ENCODE data around the gene CORIN.

DNA sequence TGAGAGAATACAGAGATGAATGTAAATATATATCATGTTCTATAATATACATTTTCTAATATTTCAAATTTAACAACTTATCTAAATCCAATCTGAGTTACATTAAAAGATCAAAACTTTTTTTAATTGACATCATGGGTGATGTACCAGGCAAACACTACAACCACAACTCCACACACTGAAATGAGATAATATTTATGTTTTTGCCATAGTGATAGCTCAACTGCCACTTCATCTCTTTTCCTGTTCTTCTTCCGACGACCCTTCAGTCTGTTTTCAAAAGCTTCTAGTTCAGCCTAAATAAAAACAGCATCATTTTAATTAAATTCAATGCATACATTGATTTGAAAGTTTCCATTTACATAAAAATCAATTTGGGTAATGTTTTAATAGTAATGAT lies 10.2 kb upstream of the CORIN start:
- TF ChIP-seq, protein P1, sequence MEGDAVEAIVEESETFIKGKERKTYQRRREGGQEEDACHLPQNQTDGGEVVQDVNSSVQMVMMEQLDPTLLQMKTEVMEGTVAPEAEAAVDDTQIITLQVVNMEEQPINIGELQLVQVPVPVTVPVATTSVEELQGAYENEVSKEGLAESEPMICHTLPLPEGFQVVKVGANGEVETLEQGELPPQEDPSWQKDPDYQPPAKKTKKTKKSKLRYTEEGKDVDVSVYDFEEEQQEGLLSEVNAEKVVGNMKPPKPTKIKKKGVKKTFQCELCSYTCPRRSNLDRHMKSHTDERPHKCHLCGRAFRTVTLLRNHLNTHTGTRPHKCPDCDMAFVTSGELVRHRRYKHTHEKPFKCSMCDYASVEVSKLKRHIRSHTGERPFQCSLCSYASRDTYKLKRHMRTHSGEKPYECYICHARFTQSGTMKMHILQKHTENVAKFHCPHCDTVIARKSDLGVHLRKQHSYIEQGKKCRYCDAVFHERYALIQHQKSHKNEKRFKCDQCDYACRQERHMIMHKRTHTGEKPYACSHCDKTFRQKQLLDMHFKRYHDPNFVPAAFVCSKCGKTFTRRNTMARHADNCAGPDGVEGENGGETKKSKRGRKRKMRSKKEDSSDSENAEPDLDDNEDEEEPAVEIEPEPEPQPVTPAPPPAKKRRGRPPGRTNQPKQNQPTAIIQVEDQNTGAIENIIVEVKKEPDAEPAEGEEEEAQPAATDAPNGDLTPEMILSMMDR (IDR thresholded peaks at IDR 0.05; ENCODE audit: low read depth, low read length, poor library complexity, severe bottlenecking): no peak
- TF ChIP-seq EZH2phosphoT487 (IDR thresholded peaks at IDR 0.05; ENCODE audit: borderline replicate concordance, low read length): no peak
